Endothelial cell of umbilical vein (primary cell): ENCODE data around the gene CELF2. TPM values are rescaled to one million over a fixed set of nuclear protein-coding genes. Genes with fewer than 3 reads are reported as not detected.

Experiments
- BruUV-seq: library from RNA; stranded (reverse); fragments of 400-500 nt; replicated peaks from 2 replicates; lab custom pipeline; 2021; lab: Mats Ljungman, UMichigan
- CTCF ChIA-PET: fragments of 300-600, 350-600 bp; sonication (Branson Sonifier 250); formaldehyde crosslinking; loops from one replicate; lab custom pipeline; 2021; ENCODE audit warnings: antibody characterized with exemption, inconsistent platforms; lab: Charles Lee
- POLR2A ChIA-PET: fragments of 300-600, 350-600 bp; sonication (Branson Sonifier 250); formaldehyde crosslinking; loops from one replicate; lab custom pipeline; 2021; ENCODE audit warnings: antibody characterized with exemption, inconsistent platforms; lab: Charles Lee
- DNase-seq: peaks from one replicate; pipeline ENCODE4 v3.0.0-alpha.2; 2011; ENCODE audit warnings: low read depth, low spot score
- FAIRE-seq: peaks from 2 replicates; lab custom pipeline; 2011; peaks lifted over from hg19 to GRCh38; lab: Jason Lieb, UNC
- H2AFZ ChIP-seq: 2 replicates; pipeline ENCODE4 v1.6.0; 2012; ENCODE audit warnings: low read depth, low read length, control low read depth, inconsistent platforms
- H3K27ac ChIP-seq: 2 replicates; pipeline ENCODE4 v1.5.1; 2011; ENCODE audit warnings: low read depth, mild to moderate bottlenecking, control low read depth, low read length, moderate library complexity; ENCODE audit not compliant: insufficient read depth
- H3K27me3 ChIP-seq, 2 experiments: 2 replicates each; pipeline versions ENCODE4 v1.6.0 to v1.6.1; 2011; ENCODE audit warnings: low read length in 2 of 2, mixed read lengths in 1 of 2; ENCODE audit not compliant: control insufficient read depth in 2 of 2, insufficient read depth in 2 of 2
- H3K36me3 ChIP-seq, 2 experiments: 2 replicates in 1 of 2; 3 replicates in 1 of 2; pipeline ENCODE4 v1.5.1; 2011; ENCODE audit warnings: low read length in 2 of 2, mild to moderate bottlenecking in 1 of 2, moderate library complexity in 1 of 2; ENCODE audit not compliant: control insufficient read depth in 2 of 2, insufficient read depth in 2 of 2; ENCODE audit errors: extremely low read depth in 1 of 2
- H3K4me1 ChIP-seq: 3 replicates; pipeline ENCODE4 v1.5.1; 2011; ENCODE audit warnings: mild to moderate bottlenecking, low read length; ENCODE audit not compliant: control insufficient read depth, insufficient read depth; ENCODE audit errors: extremely low read depth
- H3K4me2 ChIP-seq: 2 replicates; pipeline ENCODE4 v1.6.1; 2011; ENCODE audit warnings: low read length, control low read depth, mixed read lengths; ENCODE audit not compliant: insufficient read depth
- H3K4me3 ChIP-seq, 3 experiments: fragments of 200-600 bp in 1 of 3; sonication (generic), shearing (Covaris generic) in 1 of 3; replicated peaks in 1 of 3; 2 replicates each; pipeline ENCODE4 v1.5.1; 2011 to 2016; ENCODE audit warnings: control low read depth in 3 of 3, low read length in 3 of 3, mild to moderate bottlenecking in 2 of 3, inconsistent platforms in 1 of 3, low read depth in 1 of 3, moderate library complexity in 1 of 3; ENCODE audit not compliant: insufficient read depth in 1 of 3
- H3K79me2 ChIP-seq: 2 replicates; pipeline ENCODE4 v1.6.0; 2012; ENCODE audit warnings: low read length, inconsistent platforms; ENCODE audit not compliant: control insufficient read depth, insufficient read depth
- H3K9ac ChIP-seq: replicated peaks from 2 replicates; pipeline ENCODE3; 2011; ENCODE audit warnings: low read length, control low read depth; ENCODE audit not compliant: insufficient read depth; ENCODE audit errors: extremely low read depth
- H3K9me1 ChIP-seq: replicated peaks from 3 replicates; pipeline ENCODE4 v1.6.0; 2011; ENCODE audit warnings: mild to moderate bottlenecking, low read length; ENCODE audit not compliant: control insufficient read depth, insufficient read depth; ENCODE audit errors: extremely low read depth
- H3K9me3 ChIP-seq: replicated peaks from 2 replicates; pipeline ENCODE4 v1.5.1; 2012; ENCODE audit warnings: low read length, inconsistent platforms; ENCODE audit not compliant: control insufficient read depth, insufficient read depth
- H4K20me1 ChIP-seq: replicated peaks from 2 replicates; pipeline ENCODE3; 2011; ENCODE audit warnings: mild to moderate bottlenecking, low read length; ENCODE audit not compliant: control insufficient read depth, insufficient read depth; ENCODE audit errors: extremely low read depth
- CTCF ChIP-seq, 2 donors: IDR thresholded peaks; 1 replicate in 1 of 2; 2 replicates in 1 of 2; pipeline ENCODE4 v1.5.1; 2011; ENCODE audit warnings: low read length in 2 of 2, mild to moderate bottlenecking in 2 of 2, moderate library complexity in 2 of 2, control low read depth in 1 of 2, inconsistent platforms in 1 of 2, low read depth in 1 of 2; ENCODE audit not compliant: insufficient read depth in 1 of 2; ENCODE audit errors: extremely low read depth in 1 of 2
- EZH2 ChIP-seq: IDR thresholded peaks from 2 replicates; pipeline ENCODE4 v1.6.1; 2012; ENCODE audit warnings: borderline replicate concordance, low read depth, mild to moderate bottlenecking, moderate library complexity, low read length, inconsistent platforms; ENCODE audit not compliant: severe bottlenecking
- FOS ChIP-seq: IDR thresholded peaks from 2 replicates; pipeline ENCODE4 v1.6.1; 2011; ENCODE audit warnings: mild to moderate bottlenecking, low read length, moderate library complexity, borderline replicate concordance; ENCODE audit not compliant: insufficient read depth
- GATA2 ChIP-seq: IDR thresholded peaks from 2 replicates; pipeline ENCODE4 v1.7.0; 2011; ENCODE audit warnings: low read depth, mild to moderate bottlenecking, moderate library complexity, mixed read lengths, low read length; ENCODE audit not compliant: insufficient read length, insufficient read depth
- JUN ChIP-seq: IDR thresholded peaks from 2 replicates; pipeline ENCODE4 v1.6.1; 2011; ENCODE audit warnings: borderline replicate concordance, low read depth; ENCODE audit not compliant: insufficient read length, insufficient read depth
- MAX ChIP-seq: IDR thresholded peaks from 2 replicates; pipeline ENCODE4 v1.6.1; 2011; ENCODE audit not compliant: insufficient read depth, insufficient read length
- MYC ChIP-seq: IDR thresholded peaks from one replicate; pipeline ENCODE4 v1.6.1; 2011; ENCODE audit warnings: mild to moderate bottlenecking, low read depth, low read length
- POLR2A ChIP-seq: IDR thresholded peaks from 2 replicates; pipeline ENCODE4 v1.6.1; 2012; ENCODE audit warnings: low read depth, mild to moderate bottlenecking, control low read depth, low read length
- POLR2AphosphoS5 ChIP-seq: IDR thresholded peaks from 2 replicates; pipeline ENCODE4 v1.6.1; 2012; ENCODE audit warnings: low read depth, mild to moderate bottlenecking, control low read depth, low read length, moderate library complexity; ENCODE audit not compliant: insufficient read depth
- dilution Hi-C: fragments of 300-500 bp; cut with MboI; formaldehyde crosslinking; loops from one replicate; pipeline ENCODE4 v1.15.0; 2019; ENCODE audit warnings: low sequenced_read_pairs; ENCODE audit not compliant: extremely low pct_ligation_motif_present
- intact Hi-C: fragments of 100-400 bp; cut with micrococcal nuclease; formaldehyde crosslinking; loops from one replicate; pipeline ENCODE4 v1.10.0; 2022
- polyA plus RNA-seq, 4 experiments: library from polyadenylated mRNA; depleted of rRNA in 3 of 4; stranded (reverse) in 3 of 4; unstranded in 1 of 4; fragments of >200 nt; gene quantifications; 2 replicates each; pipeline versions ENCODE4 v1.2.1 to v1.2.3, GENCODE V29; 2011 to 2012; ENCODE audit warnings: missing spikeins in 1 of 4
- total RNA-seq: library from RNA; stranded (reverse); gene quantifications from 2 replicates; pipeline ENCODE4 v1.2.3, GENCODE V29; 2021

Gene CELF2
- total and polyA plus RNA-seq, 2 donors (not counting 3 experiments of a cell fraction or from before 2014, with no cell fraction given), result 21.6 to 42.6 TPM

- H4K20me1 ChIP-seq, result no peaks in the 10 kb centered on the region
- H3K27ac ChIP-seq, result no peak overlapping the region
- peaks cover 0 to 2% of the 10 kb centered on the region in 2 experiments for H3K27me3 ChIP-seq
- no peaks in the 10 kb centered on the region for H3K4me1 ChIP-seq
- H3K9me1 ChIP-seq, result no peaks in the 10 kb centered on the region
- dilution Hi-C loops (no loop called here), intact Hi-C loops (no loop called here)
- H3K4me2 ChIP-seq, result no peak overlapping the region
- no peak overlapping the region for H2AFZ ChIP-seq
- FAIRE-seq (no peak), DNase-seq (no peak)
- TF ChIP-seq CTCF (IDR thresholded peaks at IDR 0.05; ENCODE audit: extremely low read depth in 1 of 2, insufficient read depth in 1 of 2, low read depth in 1 of 2, low read length in 2 of 2), result no peak
- no peak for TF ChIP-seq MAX
- TF ChIP-seq MYC, result no peak
- H3K4me3 ChIP-seq, result no peak overlapping the region
- ChIA-PET POLR2A (no interaction called here), CTCF (no interaction called here)
- H3K79me2 ChIP-seq, result no peaks in the 10 kb centered on the region
- H3K9me3 ChIP-seq, result no peaks in the 10 kb centered on the region
- no peak overlapping the region for H3K9ac ChIP-seq
- no peaks in the 10 kb centered on the region for H3K36me3 ChIP-seq
- BruUV-seq, result no TSS peak
Measured at GRCh38 chr10:11353006-11353896, 335.6 kb downstream of the CELF2 start.

GRCh38 chr10:11354823-11355222 is 337.2 kb downstream of the CELF2 start:
- Histone ChIP-seq H3K9me1 (no peaks in the 10 kb centered on the region), H2AFZ (no peak overlapping the region), H4K20me1 (no peaks in the 10 kb centered on the region), H3K79me2 (no peaks in the 10 kb centered on the region), H3K4me1 (no peaks in the 10 kb centered on the region), H3K4me2 (no peak overlapping the region), H3K9me3 (no peaks in the 10 kb centered on the region), H3K9ac (no peak overlapping the region), H3K27ac (no peak overlapping the region), H3K4me3 (no peak overlapping the region), H3K27me3 (peaks cover 0 to 2% of the 10 kb centered on the region in 2 experiments), H3K36me3 (no peaks in the 10 kb centered on the region)
- intact Hi-C loops, result no loop called here
- DNase-seq (no peak), FAIRE-seq (no peak)
- dilution Hi-C loops, result no loop called here
- ChIA-PET POLR2A (no interaction called here), CTCF (no interaction called here)
- TF ChIP-seq FOS (no peak), CTCF (IDR thresholded peaks at IDR 0.05; ENCODE audit: extremely low read depth in 1 of 2, insufficient read depth in 1 of 2, low read depth in 1 of 2, low read length in 2 of 2) (no peak), POLR2A (no peak), POLR2AphosphoS5 (no peak), MYC (no peak), JUN (no peak), EZH2 (no peak), GATA2 (no peak), MAX (no peak)
- no TSS peak for BruUV-seq
